ENCODE results near the gene NUP50. TPM values are rescaled to one million over a fixed set of nuclear protein-coding genes. Genes with fewer than 3 reads are reported as not detected.

Gene NUP50
- total and polyA plus RNA-seq, 2 of the 13 experiments (the other 11 are each of a cell fraction or from before 2014, with no cell fraction given): 14.2 to 52.4 TPM

DNA sequence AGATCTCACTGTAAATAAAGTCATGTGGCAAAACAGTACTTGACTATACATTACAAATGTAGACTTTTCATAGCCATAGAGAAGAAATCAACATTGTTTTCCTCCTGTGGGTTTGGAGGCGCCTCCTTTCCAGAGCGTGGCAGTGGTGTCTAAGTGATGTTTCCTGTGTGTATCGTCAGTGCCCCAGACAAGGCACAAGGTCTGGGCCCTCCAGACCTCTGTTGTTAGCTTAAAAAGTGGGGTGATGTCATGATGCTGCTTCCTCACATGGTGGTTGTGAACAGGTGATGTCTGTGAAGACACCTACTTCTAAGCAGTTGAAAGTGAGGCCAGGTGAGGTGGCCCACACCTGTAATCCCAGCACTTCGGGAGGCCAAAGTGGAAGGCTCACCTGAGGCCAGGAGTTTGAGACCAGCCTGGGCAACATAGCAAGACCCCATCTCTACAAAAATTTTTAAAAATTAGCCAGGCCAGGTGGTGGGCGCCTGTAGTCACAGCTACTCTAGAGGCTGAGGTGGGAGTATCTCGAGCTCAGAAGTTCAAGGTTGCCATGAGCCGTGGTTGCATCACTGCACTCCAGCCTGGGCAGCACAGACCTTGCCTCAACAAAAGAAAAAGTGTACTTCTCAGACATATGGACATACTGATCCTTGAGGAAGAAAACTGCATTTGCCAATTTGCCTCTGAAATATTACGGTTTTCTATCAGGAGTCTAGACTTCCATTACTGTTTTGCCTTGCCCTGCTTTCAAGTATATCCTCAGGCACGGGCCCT lies 15.7 kb downstream of the NUP50 start (continued):
- TF ChIP-seq ZBTB44 (CRISPR knock-in tag; IDR thresholded peaks at IDR 0.05) (no peak), ETV6 (CRISPR knock-in tag; conservative IDR thresholded peaks at IDR 0.05) (no peak), MYC (CRISPR knock-in tag; IDR thresholded peaks at IDR 0.05; ENCODE audit: borderline replicate concordance) (no peak), ZNF318 (CRISPR knock-in tag; IDR thresholded peaks at IDR 0.05) (no peak), ZNF816 (CRISPR knock-in tag; IDR thresholded peaks at IDR 0.05; ENCODE audit: borderline replicate concordance) (no peak), DDIT3 (CRISPR knock-in tag; IDR thresholded peaks at IDR 0.05) (no peak), MAFK (conservative IDR thresholded peaks at IDR 0.05 in 1 of 2, IDR thresholded peaks at IDR 0.05 in 1 of 2; ENCODE audit: low read length in 2 of 2) (no peak), GFI1 (CRISPR knock-in tag; IDR thresholded peaks at IDR 0.05; ENCODE audit: borderline replicate concordance) (no peak), ZNF691 (CRISPR knock-in tag; IDR thresholded peaks at IDR 0.05; ENCODE audit: borderline replicate concordance, low read depth) (no peak), GPN1 (CRISPR knock-in tag; IDR thresholded peaks at IDR 0.05; ENCODE audit: borderline replicate concordance) (no peak), ZNF768 (CRISPR knock-in tag; IDR thresholded peaks at IDR 0.05) (no peak), ZNF121 (CRISPR knock-in tag; IDR thresholded peaks at IDR 0.05) (peak; percentile 98), RBM22 (optimal IDR thresholded peaks at IDR 0.05; ENCODE audit: low read length) (no peak)
- TF ChIP-seq, protein P1, sequence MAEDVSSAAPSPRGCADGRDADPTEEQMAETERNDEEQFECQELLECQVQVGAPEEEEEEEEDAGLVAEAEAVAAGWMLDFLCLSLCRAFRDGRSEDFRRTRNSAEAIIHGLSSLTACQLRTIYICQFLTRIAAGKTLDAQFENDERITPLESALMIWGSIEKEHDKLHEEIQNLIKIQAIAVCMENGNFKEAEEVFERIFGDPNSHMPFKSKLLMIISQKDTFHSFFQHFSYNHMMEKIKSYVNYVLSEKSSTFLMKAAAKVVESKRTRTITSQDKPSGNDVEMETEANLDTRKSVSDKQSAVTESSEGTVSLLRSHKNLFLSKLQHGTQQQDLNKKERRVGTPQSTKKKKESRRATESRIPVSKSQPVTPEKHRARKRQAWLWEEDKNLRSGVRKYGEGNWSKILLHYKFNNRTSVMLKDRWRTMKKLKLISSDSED (CRISPR knock-in tag; IDR thresholded peaks at IDR 0.05): no peak
